Measurements from ENCODE around the gene ZC3HAV1.
"Not testable (repeated sequence)": the region's sequence is repeated elsewhere in the genome, so short reads cannot be mapped to it uniquely, and the experiment has no call there.

ZC3HAV1 gene

GRCh38 chr7:139060695-139061237 lies 48.8 kb downstream of the ZC3HAV1 start:
- POLR2A ChIA-PET = no interaction called here
- CTCF ChIA-PET = interaction anchor here (1.0 to 2.7 kb wide), 2 partner anchors 14 kb away, joined by 4 to 11 read pairs; no protein-coding TSS in a partner anchor
- no peak for TF ChIP-seq FOXK2 (IDR thresholded peaks at IDR 0.05)
- TF ChIP-seq HDGF (IDR thresholded peaks at IDR 0.05; ENCODE audit: borderline replicate concordance) = no peak
- TF ChIP-seq SP1 (IDR thresholded peaks at IDR 0.05) = no peak
- TF ChIP-seq LEF1 (IDR thresholded peaks at IDR 0.05; ENCODE audit: borderline replicate concordance) = no peak
- TF ChIP-seq TARDBP (IDR thresholded peaks at IDR 0.05) = no peak
- TF ChIP-seq BHLHE40 (IDR thresholded peaks at IDR 0.05; ENCODE audit: borderline replicate concordance) = no peak
- no peak for TF ChIP-seq ZNF384 (IDR thresholded peaks at IDR 0.05)
- no peak for TF ChIP-seq L3MBTL2 (conservative IDR thresholded peaks at IDR 0.05)
- no peak for TF ChIP-seq FOXA1 (IDR thresholded peaks at IDR 0.05)
- no peak for TF ChIP-seq ARNT (IDR thresholded peaks at IDR 0.05)
- no peak for TF ChIP-seq ELF4 (IDR thresholded peaks at IDR 0.05)
- TF ChIP-seq FOXM1 (IDR thresholded peaks at IDR 0.05; ENCODE audit: borderline replicate concordance) = no peak
- no peak for TF ChIP-seq PKNOX1 (IDR thresholded peaks at IDR 0.05)
- TF ChIP-seq SUZ12 (IDR thresholded peaks at IDR 0.05) = no peak
- TF ChIP-seq CTBP1 (IDR thresholded peaks at IDR 0.05; ENCODE audit: borderline replicate concordance) = no peak
- TF ChIP-seq NFRKB (IDR thresholded peaks at IDR 0.05) = no peak
- DNase-seq (ENCODE audit: extremely low spot score) = no peak

DNA sequence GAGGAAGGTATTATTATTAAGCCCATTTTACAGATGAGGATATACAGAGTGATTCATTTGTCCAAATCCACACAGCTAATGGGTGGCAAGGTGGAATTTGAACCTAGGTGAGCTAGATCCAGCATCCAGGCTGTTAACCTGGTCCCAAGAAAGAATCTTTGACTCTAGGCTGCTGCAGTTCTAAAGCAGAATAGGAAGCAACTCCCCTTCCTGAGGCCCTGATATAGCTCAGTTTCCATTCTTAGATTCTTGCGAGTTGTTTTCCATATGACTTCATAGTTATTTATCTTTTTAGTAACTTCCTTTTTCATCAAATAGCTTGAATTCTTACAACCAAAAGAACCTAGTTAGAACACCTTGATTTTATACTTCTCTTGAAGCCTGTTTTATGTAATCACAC lies 49.6 kb downstream of the ZC3HAV1 start:
- TF ChIP-seq TARDBP (IDR thresholded peaks at IDR 0.05) (no peak), L3MBTL2 (conservative IDR thresholded peaks at IDR 0.05) (no peak), SUZ12 (IDR thresholded peaks at IDR 0.05) (no peak), FOXM1 (IDR thresholded peaks at IDR 0.05; ENCODE audit: borderline replicate concordance) (no peak), PKNOX1 (IDR thresholded peaks at IDR 0.05) (no peak)
- no peak for DNase-seq (ENCODE audit: extremely low spot score)
- POLR2A ChIA-PET = no interaction called here

DNA sequence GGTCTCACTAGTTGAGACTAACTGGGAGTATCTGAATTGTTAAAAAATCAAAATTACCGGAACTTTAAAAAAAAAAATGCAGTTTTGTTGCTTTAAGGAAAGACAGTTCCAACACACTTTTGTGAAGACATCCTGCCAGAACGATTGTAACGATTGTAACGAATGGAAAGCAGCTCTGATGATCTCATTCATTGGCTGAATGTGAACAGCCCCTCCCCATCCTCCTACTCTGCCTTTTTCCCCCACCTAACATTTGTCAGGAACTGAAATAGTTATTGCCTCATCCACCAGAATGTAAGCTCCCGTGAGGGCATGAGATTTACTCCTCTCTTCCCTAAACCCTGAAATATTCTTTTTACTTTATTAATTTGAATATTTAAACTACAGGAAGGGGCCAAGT lies 50.6 kb downstream of the ZC3HAV1 start:
- POLR2A ChIA-PET = interaction anchor here (0.7 kb wide), 1 partner anchor 309 kb away, joined by 3 read pairs; no protein-coding TSS in a partner anchor
- CTCF ChIA-PET = interaction anchor here (1.4 to 2.7 kb wide), 2 partner anchors 10 to 16 kb away, joined by 4 to 11 read pairs; no protein-coding TSS in a partner anchor
- no peak for DNase-seq (ENCODE audit: extremely low spot score)
- no peak for TF ChIP-seq FOXK2 (IDR thresholded peaks at IDR 0.05)
- no peak for TF ChIP-seq ARNT (IDR thresholded peaks at IDR 0.05)
- TF ChIP-seq HDGF (IDR thresholded peaks at IDR 0.05; ENCODE audit: borderline replicate concordance) = no peak
- no peak for TF ChIP-seq SP1 (IDR thresholded peaks at IDR 0.05)
- TF ChIP-seq L3MBTL2 (conservative IDR thresholded peaks at IDR 0.05) = no peak
- no peak for TF ChIP-seq FOXA1 (IDR thresholded peaks at IDR 0.05)
- no peak for TF ChIP-seq PKNOX1 (IDR thresholded peaks at IDR 0.05)
- TF ChIP-seq SUZ12 (IDR thresholded peaks at IDR 0.05) = no peak
- no peak for TF ChIP-seq LEF1 (IDR thresholded peaks at IDR 0.05; ENCODE audit: borderline replicate concordance)
- no peak for TF ChIP-seq FOXM1 (IDR thresholded peaks at IDR 0.05; ENCODE audit: borderline replicate concordance)

More for the DNA sequence above, 49.6 kb downstream of the ZC3HAV1 start:
- CTCF ChIA-PET = interaction anchor here (2.7 kb wide), 1 partner anchor 15 kb away, joined by 11 read pairs; no protein-coding TSS in a partner anchor

- POLR2A ChIA-PET = no interaction called here
- CTCF ChIA-PET = interaction anchor here (1.5 kb wide), 1 partner anchor 19 kb away, joined by 6 read pairs; no protein-coding TSS in a partner anchor
- no peak for TF ChIP-seq FOXA1 (IDR thresholded peaks at IDR 0.05)
- DNase-seq (ENCODE audit: extremely low spot score) = no peak
Measured at GRCh38 chr7:139055674-139056073, 53.8 kb downstream of the ZC3HAV1 start.

GRCh38 chr7:139054656-139055055 lies 54.9 kb downstream of the ZC3HAV1 start:
- CTCF ChIA-PET = interaction anchor here (0.6 to 1.5 kb wide), 2 partner anchors 20 to 162 kb away, joined by 3 to 6 read pairs; no protein-coding TSS in a partner anchor
- DNase-seq (ENCODE audit: extremely low spot score); POLR2A ChIA-PET: not testable (repeated sequence)

DNA sequence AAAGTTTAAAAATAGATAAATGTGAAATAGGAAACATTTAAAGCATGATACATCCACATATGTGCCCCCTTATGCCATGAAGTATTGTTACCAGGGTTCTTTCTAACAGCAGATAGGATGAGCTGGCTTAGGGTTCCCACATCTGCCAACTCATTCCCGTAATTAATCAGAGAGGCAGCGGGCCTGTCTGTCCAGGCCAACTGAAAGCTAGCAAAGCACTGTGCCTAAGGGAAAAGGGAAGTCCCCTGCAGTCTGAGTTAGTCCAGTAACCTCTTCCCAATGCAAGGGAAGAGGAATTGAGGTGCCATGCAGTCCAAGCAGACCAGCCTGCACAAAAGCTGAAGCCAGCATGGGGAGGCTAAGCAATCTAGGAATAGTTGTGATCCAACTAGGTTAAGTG lies 55.4 kb downstream of the ZC3HAV1 start:
- CTCF ChIA-PET = interaction anchor here (0.9 kb wide), 1 partner anchor 14 kb away, joined by 5 read pairs; no protein-coding TSS in a partner anchor
- POLR2A ChIA-PET = no interaction called here
- DNase-seq (ENCODE audit: extremely low spot score) = no peak
- TF ChIP-seq FOXM1 (IDR thresholded peaks at IDR 0.05; ENCODE audit: borderline replicate concordance) = no peak
- TF ChIP-seq SUZ12 (IDR thresholded peaks at IDR 0.05) = no peak
- TF ChIP-seq L3MBTL2 (conservative IDR thresholded peaks at IDR 0.05) = no peak
- TF ChIP-seq BHLHE40 (IDR thresholded peaks at IDR 0.05; ENCODE audit: borderline replicate concordance) = no peak
- no peak for TF ChIP-seq FOXK2 (IDR thresholded peaks at IDR 0.05)
- TF ChIP-seq PKNOX1 (IDR thresholded peaks at IDR 0.05) = no peak
- no peak for TF ChIP-seq ELF4 (IDR thresholded peaks at IDR 0.05)
- TF ChIP-seq SP1 (IDR thresholded peaks at IDR 0.05) = no peak
- no peak for TF ChIP-seq ZNF384 (IDR thresholded peaks at IDR 0.05)
- no peak for TF ChIP-seq CTBP1 (IDR thresholded peaks at IDR 0.05; ENCODE audit: borderline replicate concordance)

All from HEK293T (cell line).